Measurements from ENCODE around the gene RFC4. TPM values are rescaled to one million over a fixed set of nuclear protein-coding genes. Genes with fewer than 3 reads are reported as not detected.

The RFC4 gene
- total RNA-seq, 2 donors from 2014 or later, result 4.7 to 20.4 TPM

DNA sequence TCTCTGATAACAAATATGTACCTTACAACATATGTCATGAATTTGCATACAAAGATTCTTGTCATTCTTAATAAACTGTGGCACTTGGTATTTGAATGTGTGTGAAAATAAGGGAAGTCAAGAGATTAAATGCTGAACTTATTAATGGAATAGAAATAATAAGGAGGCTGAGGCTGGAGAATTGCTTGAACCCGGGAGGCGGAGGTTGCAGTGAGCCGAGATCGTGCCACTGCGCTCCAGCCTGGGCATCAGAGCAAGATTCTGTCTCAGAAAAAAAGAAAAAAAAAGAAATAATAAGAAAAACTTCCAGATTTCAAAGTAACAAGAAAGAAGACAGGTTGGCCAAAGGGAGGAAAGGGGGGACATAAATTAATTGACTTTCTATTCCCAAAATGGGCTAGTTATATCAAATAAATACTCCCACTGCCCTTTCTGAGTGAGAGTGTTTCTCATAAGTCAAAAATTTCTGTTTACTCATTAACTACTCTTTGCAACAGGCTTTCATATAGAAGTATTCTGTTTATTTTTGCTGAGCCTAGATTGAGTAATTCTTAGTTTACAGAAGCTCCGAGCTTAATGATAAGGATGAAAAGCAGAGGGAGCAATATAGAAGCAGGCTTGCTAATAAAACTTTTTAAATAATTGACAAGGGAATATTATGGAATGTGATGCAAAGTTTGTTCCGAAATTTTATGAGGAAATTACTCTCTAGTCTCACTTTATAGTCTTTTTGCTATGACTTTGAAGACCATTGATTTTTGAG, 63.5 kb downstream of the RFC4 start:
- Histone ChIP-seq H3K4me3 (no peak overlapping the region), H3K4me1 (ENCODE audit: control insufficient read depth in 1 of 2, low read depth in 2 of 2) (peaks cover 3 to 6% of the 10 kb centered on the region in 2 donors), H3K27ac (no peak overlapping the region), H3K27me3 (replicated peaks; ENCODE audit: insufficient read depth) (no peaks in the 10 kb centered on the region), H3K9me3 (no peaks in the 10 kb centered on the region), H3K36me3 (no peaks in the 10 kb centered on the region)
- ATAC-seq (ENCODE audit: insufficient number of reproducible peaks, low FRiP score, low read depth) (no peak), DNase-seq (ENCODE audit: low spot score) (no peak)
- TF ChIP-seq, protein P1, sequence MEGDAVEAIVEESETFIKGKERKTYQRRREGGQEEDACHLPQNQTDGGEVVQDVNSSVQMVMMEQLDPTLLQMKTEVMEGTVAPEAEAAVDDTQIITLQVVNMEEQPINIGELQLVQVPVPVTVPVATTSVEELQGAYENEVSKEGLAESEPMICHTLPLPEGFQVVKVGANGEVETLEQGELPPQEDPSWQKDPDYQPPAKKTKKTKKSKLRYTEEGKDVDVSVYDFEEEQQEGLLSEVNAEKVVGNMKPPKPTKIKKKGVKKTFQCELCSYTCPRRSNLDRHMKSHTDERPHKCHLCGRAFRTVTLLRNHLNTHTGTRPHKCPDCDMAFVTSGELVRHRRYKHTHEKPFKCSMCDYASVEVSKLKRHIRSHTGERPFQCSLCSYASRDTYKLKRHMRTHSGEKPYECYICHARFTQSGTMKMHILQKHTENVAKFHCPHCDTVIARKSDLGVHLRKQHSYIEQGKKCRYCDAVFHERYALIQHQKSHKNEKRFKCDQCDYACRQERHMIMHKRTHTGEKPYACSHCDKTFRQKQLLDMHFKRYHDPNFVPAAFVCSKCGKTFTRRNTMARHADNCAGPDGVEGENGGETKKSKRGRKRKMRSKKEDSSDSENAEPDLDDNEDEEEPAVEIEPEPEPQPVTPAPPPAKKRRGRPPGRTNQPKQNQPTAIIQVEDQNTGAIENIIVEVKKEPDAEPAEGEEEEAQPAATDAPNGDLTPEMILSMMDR (IDR thresholded peaks at IDR 0.05), result no peak

Other genes starting within 250 kb of the RFC4 start
- 10 to 100 TPM; 10.2 to 25.8 TPM for gene TBCCD1, start 239.1 kb downstream of the RFC4 start, total RNA-seq
- gene DNAJB11, start 235.8 kb downstream of the RFC4 start, total RNA-seq, result 10 to 100 TPM; 41.3 to 44.9 TPM
- gene AHSG, start 193.4 kb downstream of the RFC4 start, total RNA-seq, result not detected
- gene FETUB, start 166.1 kb downstream of the RFC4 start, total RNA-seq, result not detected
- not detected for gene HRG, start 140.5 kb downstream of the RFC4 start, total RNA-seq
- not detected for gene KNG1, start 89.1 kb downstream of the RFC4 start, total RNA-seq
- 100 to 1,000 TPM; 297 to 360 TPM for gene EIF4A2, start 22.9 kb downstream of the RFC4 start, total RNA-seq
- gene ADIPOQ, start 36.2 kb upstream of the RFC4 start, total RNA-seq, result 1 to 10 TPM; 6.8 to 8.8 TPM
- 100 to 1,000 TPM in 1 of 2 donors, 10 to 100 TPM in 1; 89.5 to 141 TPM for gene ST6GAL1, start 124.0 kb upstream of the RFC4 start, total RNA-seq

All from thoracic aorta (tissue), 2 donors.